Measurements from ENCODE around the gene OLFML2A.

Gene OLFML2A

GRCh38 chr9:124788542-124789217 lies 11.7 kb downstream of the OLFML2A start:
- H3K9me3 ChIP-seq (ENCODE audit: control insufficient read depth, low read length): no peaks in the 10 kb centered on the region
- no peak overlapping the region for H3K9ac ChIP-seq
- no peak for TF ChIP-seq CTCF (IDR thresholded peaks at IDR 0.05)
- H3K27me3 ChIP-seq (ENCODE audit: control insufficient read depth, insufficient read depth, low read length): no peaks in the 10 kb centered on the region
- H3K79me2 ChIP-seq: no peaks in the 10 kb centered on the region
- no peaks in the 10 kb centered on the region for H3K4me1 ChIP-seq
- no peak overlapping the region for H2AFZ ChIP-seq
- no peak overlapping the region for H3K27ac ChIP-seq
- no peak overlapping the region for H3K4me2 ChIP-seq (ENCODE audit: low read length)
- H3K36me3 ChIP-seq (ENCODE audit: control insufficient read depth, insufficient read depth, low read length): no peaks in the 10 kb centered on the region
- no peak overlapping the region for H3K4me3 ChIP-seq (ENCODE audit: low read depth, low read length)

GRCh38 chr9:124789531-124789930 lies 12.6 kb downstream of the OLFML2A start:
- Histone ChIP-seq H3K36me3 (ENCODE audit: control insufficient read depth, insufficient read depth, low read length) (no peaks in the 10 kb centered on the region), H3K4me2 (ENCODE audit: low read length) (no peak overlapping the region), H3K4me1 (no peaks in the 10 kb centered on the region), H3K27me3 (ENCODE audit: control insufficient read depth, insufficient read depth, low read length) (no peaks in the 10 kb centered on the region), H3K79me2 (no peaks in the 10 kb centered on the region), H3K9me3 (ENCODE audit: control insufficient read depth, low read length) (no peaks in the 10 kb centered on the region), H2AFZ (no peak overlapping the region), H3K27ac (no peak overlapping the region), H3K9ac (no peak overlapping the region), H3K4me3 (ENCODE audit: low read depth, low read length) (no peak overlapping the region)
- no peak for TF ChIP-seq CTCF (IDR thresholded peaks at IDR 0.05)

- no peak overlapping the region for H3K27ac ChIP-seq
These were observed 13.4 kb downstream of the OLFML2A start for GRCh38 chr9:124790301-124790700.

GRCh38 chr9:124790801-124791505 lies 14.0 kb downstream of the OLFML2A start:
- Histone ChIP-seq H2AFZ (no peak overlapping the region), H3K36me3 (ENCODE audit: control insufficient read depth, insufficient read depth, low read length) (no peaks in the 10 kb centered on the region), H3K4me2 (ENCODE audit: low read length) (no peak overlapping the region)

More at GRCh38 chr9:124790301-124790700, 13.4 kb downstream of the OLFML2A start:
- no peak overlapping the region for H3K9ac ChIP-seq
- H3K9me3 ChIP-seq (ENCODE audit: control insufficient read depth, low read length): no peaks in the 10 kb centered on the region
- H2AFZ ChIP-seq: no peak overlapping the region
- no peaks in the 10 kb centered on the region for H3K4me1 ChIP-seq
- no peak for TF ChIP-seq CTCF (IDR thresholded peaks at IDR 0.05)
- H3K4me3 ChIP-seq (ENCODE audit: low read depth, low read length): no peak overlapping the region
- no peaks in the 10 kb centered on the region for H3K27me3 ChIP-seq (ENCODE audit: control insufficient read depth, insufficient read depth, low read length)
- H3K79me2 ChIP-seq: no peaks in the 10 kb centered on the region
- no peak overlapping the region for H3K4me2 ChIP-seq (ENCODE audit: low read length)
- H3K36me3 ChIP-seq (ENCODE audit: control insufficient read depth, insufficient read depth, low read length): no peaks in the 10 kb centered on the region

More at GRCh38 chr9:124790801-124791505, 14.0 kb downstream of the OLFML2A start:
- no peak overlapping the region for H3K9ac ChIP-seq
- no peak for TF ChIP-seq CTCF (IDR thresholded peaks at IDR 0.05)
- H3K4me3 ChIP-seq (ENCODE audit: low read depth, low read length): no peak overlapping the region
- no peak overlapping the region for H3K27ac ChIP-seq
- no peaks in the 10 kb centered on the region for H3K27me3 ChIP-seq (ENCODE audit: control insufficient read depth, insufficient read depth, low read length)
- H3K79me2 ChIP-seq: no peaks in the 10 kb centered on the region
- no peaks in the 10 kb centered on the region for H3K9me3 ChIP-seq (ENCODE audit: control insufficient read depth, low read length)
- H3K4me1 ChIP-seq: no peaks in the 10 kb centered on the region

Data from parathyroid adenoma (tissue), 2 donors.